Raji (cell line): Measurements from ENCODE around the gene SHTN1.

Experiments used
- POLR2A ChIP-seq: IDR thresholded peaks from 2 replicates; pipeline ENCODE4 v1.6.1; 2011; ENCODE audit warnings: low read depth, low read length, control low read depth; ENCODE audit not compliant: insufficient read depth

SHTN1 gene

GRCh38 chr10:116848032-116848943 is 156.7 kb downstream of the SHTN1 start:
- TF ChIP-seq POLR2A: no peak

GRCh38 chr10:116845823-116846222 is 159.2 kb downstream of the SHTN1 start:
- no peak for TF ChIP-seq POLR2A

GRCh38 chr10:116840389-116841075 is 164.5 kb downstream of the SHTN1 start:
- TF ChIP-seq POLR2A: no peak

- no peak for TF ChIP-seq POLR2A
These were observed 166.8 kb downstream of the SHTN1 start for GRCh38 chr10:116838143-116838725.

GRCh38 chr10:116836902-116837523 is 168.0 kb downstream of the SHTN1 start:
- no peak for TF ChIP-seq POLR2A

- no peak for TF ChIP-seq POLR2A
These were observed 168.9 kb downstream of the SHTN1 start for GRCh38 chr10:116836083-116836482.

GRCh38 chr10:116835658-116836057 is 169.3 kb downstream of the SHTN1 start:
- no peak for TF ChIP-seq POLR2A

GRCh38 chr10:116833986-116834985 is 170.7 kb downstream of the SHTN1 start:
- TF ChIP-seq POLR2A: no peak

- no peak for TF ChIP-seq POLR2A
These were observed 173.2 kb downstream of the SHTN1 start for GRCh38 chr10:116831790-116832189.
